ENCODE data around the gene PDE5A. TPM values are rescaled to one million over a fixed set of nuclear protein-coding genes. Genes with fewer than 3 reads are reported as not detected.

PDE5A gene
- total and polyA plus RNA-seq, 10 of the 15 experiments (the other 5 are each of a cell fraction or from before 2014, with no cell fraction given): under 0.01 to 3.9 (median 0.26) TPM; not detected in 1

GRCh38 chr4:119508281-119508680 lies 120.3 kb downstream of the PDE5A start:
- SMC1A ChIA-PET (ENCODE audit: uncharacterized antibody, unreplicated experiment): no interaction called here

More at GRCh38 chr4:119508281-119508680, 120.3 kb downstream of the PDE5A start:
- Histone ChIP-seq H3K36me3 (ENCODE audit: control insufficient read depth in 2 of 2, insufficient read depth in 2 of 2, low read length in 1 of 2) (no peaks in the 10 kb centered on the region), H3K4me1 (ENCODE audit: control insufficient read depth, insufficient read depth, low read length) (no peaks in the 10 kb centered on the region), H3K4me3 (no peak overlapping the region), H3K4me2 (ENCODE audit: control insufficient read depth, insufficient read depth) (no peak overlapping the region), H2AFZ (ENCODE audit: control insufficient read depth, low read depth, low read length) (no peak overlapping the region), H3K9me3 (replicated peaks; ENCODE audit: control insufficient read depth, insufficient read depth, low read length) (no peaks in the 10 kb centered on the region), H3K27ac (ENCODE audit: control insufficient read depth, insufficient read depth) (no peak overlapping the region), H4K20me1 (ENCODE audit: control insufficient read depth, insufficient read depth) (no peaks in the 10 kb centered on the region), H3K27me3 (replicated peaks in 1 of 2; ENCODE audit: control insufficient read depth in 2 of 2, insufficient read depth in 2 of 2, low read length in 1 of 2) (no peaks in the 10 kb centered on the region), H3K9ac (ENCODE audit: control insufficient read depth, insufficient read depth, low read length) (no peak overlapping the region), H3K79me2 (ENCODE audit: control insufficient read depth, insufficient read depth, low read length) (no peaks in the 10 kb centered on the region)
- no peak for ATAC-seq
- POLR2A ChIA-PET: no interaction called here
- no peak for FAIRE-seq
- intact Hi-C loops (cut with micrococcal nuclease; ENCODE audit: unreplicated experiment) (no loop called here), in situ Hi-C loops (cut with MboI) (no loop called here)
- RAD21 ChIA-PET (ENCODE audit: unreplicated experiment): no interaction called here
- DNase-seq (ENCODE audit: low read depth, low spot score): no peak
- BruUV-seq (replicated peaks): no TSS peak
- no peak for TF ChIP-seq CREB1 (IDR thresholded peaks at IDR 0.05; ENCODE audit: low read depth)
- TF ChIP-seq E4F1 (IDR thresholded peaks at IDR 0.05; ENCODE audit: borderline replicate concordance, partially characterized antibody): no peak
- TF ChIP-seq SIN3A (IDR thresholded peaks at IDR 0.05; ENCODE audit: low read depth, low read length): no peak
- no peak for TF ChIP-seq ELK1 (IDR thresholded peaks at IDR 0.05; ENCODE audit: low read depth, low read length)
- WGBS (ENCODE audit: insufficient coverage, insufficient replicate concordance, low lambda C conversion rate, missing lambda C conversion rate): 100% methylated on average over 1 of the region's 1 CpG
- CTCF ChIA-PET: interaction anchor here (0.5 kb wide), 1 partner anchor 195 kb away, joined by 3 read pairs; no protein-coding TSS in a partner anchor

All from GM12878 (cell line).